NCI-H2107 treated with DMSO at 0.1 percent for 48 hours (cell line): Measurements from ENCODE around the gene IL6ST.
"Not testable (repeated sequence)": the region's sequence is repeated elsewhere in the genome, so short reads cannot be mapped to it uniquely, and the experiment has no call there.

Experiments
- DNase-seq: peaks from one replicate; lab custom pipeline; 2025; ENCODE audit not compliant: unreplicated experiment; lab: John Stamatoyannopoulos, UW

IL6ST gene

GRCh38 chr5:55969956-55970355, 24.8 kb downstream of the IL6ST start:
- no peak for DNase-seq

GRCh38 chr5:55966284-55966683, 28.5 kb downstream of the IL6ST start:
- DNase-seq, result no peak

GRCh38 chr5:55965525-55965924, 29.2 kb downstream of the IL6ST start:
- no peak for DNase-seq

- DNase-seq, result no peak
Measured at GRCh38 chr5:55960779-55961178, 34.0 kb downstream of the IL6ST start.

GRCh38 chr5:55959208-55959607, 35.6 kb downstream of the IL6ST start:
- no peak for DNase-seq

GRCh38 chr5:55941154-55941553, 53.6 kb downstream of the IL6ST start:
- DNase-seq, result not testable (repeated sequence)

- not testable (repeated sequence) for DNase-seq
Measured at GRCh38 chr5:55937598-55937997, 57.2 kb downstream of the IL6ST start.

- peak; percentile 46 for DNase-seq
Measured at GRCh38 chr5:55936100-55936693, 58.6 kb downstream of the IL6ST start.

- no peak for DNase-seq
Measured at GRCh38 chr5:55935371-55935770, 59.4 kb downstream of the IL6ST start.

GRCh38 chr5:55934720-55935119, 60.0 kb downstream of the IL6ST start:
- DNase-seq, result no peak

- DNase-seq, result no peak
Measured at GRCh38 chr5:55934115-55934613, 60.6 kb downstream of the IL6ST start.

- DNase-seq, result no peak
Measured at GRCh38 chr5:55933377-55934114, 61.2 kb downstream of the IL6ST start.

GRCh38 chr5:55932700-55933099, 62.1 kb downstream of the IL6ST start:
- DNase-seq, result no peak

- DNase-seq, result no peak
Measured at GRCh38 chr5:55929020-55929799, 65.6 kb downstream of the IL6ST start.

GRCh38 chr5:55927861-55928655, 66.7 kb downstream of the IL6ST start:
- DNase-seq, result no peak

- no peak for DNase-seq
Measured at GRCh38 chr5:55926476-55926875, 68.3 kb downstream of the IL6ST start.

GRCh38 chr5:55925712-55926111, 69.1 kb downstream of the IL6ST start:
- no peak for DNase-seq

GRCh38 chr5:55925181-55925580, 69.6 kb downstream of the IL6ST start:
- DNase-seq, result no peak

GRCh38 chr5:55924744-55925143, 70.0 kb downstream of the IL6ST start:
- DNase-seq, result no peak

GRCh38 chr5:55923865-55924500, 70.8 kb downstream of the IL6ST start:
- no peak for DNase-seq
